HG03139 (cell line): ENCODE data around the gene CDC42BPB.
A peak's percentile ranks its signal among the peaks of the same experiment; 100 is the strongest.

Experiments used
- ATAC-seq: cut with Tn5 transposase; IDR thresholded peaks from one replicate; pipeline ENCODE4 v1.9.1; 2021; ENCODE audit not compliant: unreplicated experiment

Gene CDC42BPB

GRCh38 chr14:103096387-103096786 is 39.0 kb upstream of the CDC42BPB start:
- no peak for ATAC-seq

GRCh38 chr14:103095210-103095778 is 37.9 kb upstream of the CDC42BPB start:
- no peak for ATAC-seq

- ATAC-seq: no peak
Measured at GRCh38 chr14:103094406-103095209, 37.3 kb upstream of the CDC42BPB start, which contains the start of gene EXOC3L4. EXOC3L4 (plus strand) TSS chr14:103094725; CDS start chr14:103100220, 5,495 bp downstream.

GRCh38 chr14:103093856-103094405 is 36.6 kb upstream of the CDC42BPB start:
- no peak for ATAC-seq

GRCh38 chr14:103091883-103092222 is 34.5 kb upstream of the CDC42BPB start:
- ATAC-seq: no peak

- ATAC-seq: peak; percentile 55
Measured at GRCh38 chr14:103091041-103091882, 33.9 kb upstream of the CDC42BPB start.

- ATAC-seq: no peak
Measured at GRCh38 chr14:103090481-103091020, 33.2 kb upstream of the CDC42BPB start.

GRCh38 chr14:103089386-103090335 is 32.3 kb upstream of the CDC42BPB start:
- ATAC-seq: no peak

- ATAC-seq: no peak
Measured at GRCh38 chr14:103088921-103089320, 31.6 kb upstream of the CDC42BPB start.

- ATAC-seq: no peak
Measured at GRCh38 chr14:103087343-103087835, 30.0 kb upstream of the CDC42BPB start.

GRCh38 chr14:103086771-103087342 is 29.5 kb upstream of the CDC42BPB start:
- no peak for ATAC-seq

- ATAC-seq: no peak
Measured at GRCh38 chr14:103085106-103086091, 28.1 kb upstream of the CDC42BPB start.

GRCh38 chr14:103084021-103084919 is 26.9 kb upstream of the CDC42BPB start, which contains the start of gene LBHD2:
LBHD2 (plus strand) TSS chr14:103084210; CDS start chr14:103086013, 1,803 bp downstream.
- ATAC-seq: no peak

- no peak for ATAC-seq
Measured at GRCh38 chr14:103081951-103082350, 24.6 kb upstream of the CDC42BPB start.

- no peak for ATAC-seq
Measured at GRCh38 chr14:103078860-103079587, 21.7 kb upstream of the CDC42BPB start.

- peak; percentile 47 for ATAC-seq
Measured at GRCh38 chr14:103078420-103078749, 21.0 kb upstream of the CDC42BPB start.
